ENCODE results near the gene GBE1. TPM values are rescaled to one million over a fixed set of nuclear protein-coding genes. Genes with fewer than 3 reads are reported as not detected.
A peak's percentile ranks its signal among the peaks of the same experiment; 100 is the strongest.

Gene GBE1
- polyA plus RNA-seq, 1 experiment, result 37.0 TPM

GRCh38 chr3:81674690-81675089 is 86.8 kb downstream of the GBE1 start:
- H3K27me3 ChIP-seq (ENCODE audit: control insufficient read depth, insufficient read depth, low read length), result no peaks in the 10 kb centered on the region
- no peak for DNase-seq (ENCODE audit: low read depth)
- CTCF ChIA-PET, result no interaction called here
- no peak for TF ChIP-seq CTCF (IDR thresholded peaks at IDR 0.05; ENCODE audit: insufficient read depth, low read depth, low read length)
- peaks cover 2% of the 10 kb centered on the region; the same call in 1 of the 2 replicates for H3K36me3 ChIP-seq (ENCODE audit: control insufficient read depth, insufficient read depth, low read length)
- H3K4me3 ChIP-seq (ENCODE audit: low read depth, low read length), result no peak overlapping the region
- POLR2A ChIA-PET, result no interaction called here

GRCh38 chr3:81668283-81668682 is 93.2 kb downstream of the GBE1 start:
- Histone ChIP-seq H3K4me3 (ENCODE audit: low read depth, low read length) (no peak overlapping the region), H3K36me3 (ENCODE audit: control insufficient read depth, insufficient read depth, low read length) (peaks cover 2% of the 10 kb centered on the region; the same call in 1 of the 2 replicates), H3K27me3 (ENCODE audit: control insufficient read depth, insufficient read depth, low read length) (no peaks in the 10 kb centered on the region)
- ChIA-PET POLR2A (no interaction called here), CTCF (interaction anchor here (0.6 to 2.1 kb wide), 6 partner anchors 16 to 242 kb away, joined by 3 to 6 read pairs (median 3); no protein-coding TSS in a partner anchor)
- no peak for TF ChIP-seq CTCF (IDR thresholded peaks at IDR 0.05; ENCODE audit: insufficient read depth, low read depth, low read length)
- DNase-seq (ENCODE audit: low read depth), result no peak

- ChIA-PET CTCF (interaction anchor here (0.7 to 1.7 kb wide), 7 partner anchors 9 to 465 kb away, joined by 3 read pairs; no protein-coding TSS in a partner anchor), POLR2A (no interaction called here)
- Histone ChIP-seq H3K36me3 (ENCODE audit: control insufficient read depth, insufficient read depth, low read length) (peaks cover 3% of the 10 kb centered on the region; the same call in 1 of the 2 replicates), H3K27me3 (ENCODE audit: control insufficient read depth, insufficient read depth, low read length) (no peaks in the 10 kb centered on the region), H3K4me3 (ENCODE audit: low read depth, low read length) (no peak overlapping the region)
- peak; percentile 70 for TF ChIP-seq CTCF (IDR thresholded peaks at IDR 0.05; ENCODE audit: insufficient read depth, low read depth, low read length)
- no peak for DNase-seq (ENCODE audit: low read depth)
These were observed 94.8 kb downstream of the GBE1 start for GRCh38 chr3:81666502-81667121.

- ChIA-PET POLR2A (interaction anchor here (0.6 kb wide), 1 partner anchor 12 kb away, joined by 3 read pairs; no protein-coding TSS in a partner anchor), CTCF (interaction anchor here (1.1 kb wide), 1 partner anchor 9 kb away, joined by 3 read pairs; no protein-coding TSS in a partner anchor)
- no peak for TF ChIP-seq CTCF (IDR thresholded peaks at IDR 0.05; ENCODE audit: insufficient read depth, low read depth, low read length)
These were observed 98.3 kb downstream of the GBE1 start for GRCh38 chr3:81663114-81663513.

GRCh38 chr3:81660036-81660435 is 101.4 kb downstream of the GBE1 start:
- ChIA-PET POLR2A (no interaction called here), CTCF (no interaction called here)
- TF ChIP-seq CTCF (IDR thresholded peaks at IDR 0.05; ENCODE audit: insufficient read depth, low read depth, low read length), result no peak
- no peak for DNase-seq (ENCODE audit: low read depth)
- H3K4me3 ChIP-seq (ENCODE audit: low read depth, low read length), result no peak overlapping the region
- 0 out of 2 replicates have a peak, but pooled peaks cover 1% of the 10 kb centered on the region for H3K36me3 ChIP-seq (ENCODE audit: control insufficient read depth, insufficient read depth, low read length)
- H3K27me3 ChIP-seq (ENCODE audit: control insufficient read depth, insufficient read depth, low read length), result no peaks in the 10 kb centered on the region

More at GRCh38 chr3:81663114-81663513, 98.3 kb downstream of the GBE1 start:
- Histone ChIP-seq H3K27me3 (ENCODE audit: control insufficient read depth, insufficient read depth, low read length) (no peaks in the 10 kb centered on the region), H3K4me3 (ENCODE audit: low read depth, low read length) (no peak overlapping the region), H3K36me3 (ENCODE audit: control insufficient read depth, insufficient read depth, low read length) (0 out of 2 replicates have a peak, but pooled peaks cover 1% of the 10 kb centered on the region)
- DNase-seq (ENCODE audit: low read depth), result no peak
